HepG2 (cell line): ENCODE results near the gene XPO1. TPM values are rescaled to one million over a fixed set of nuclear protein-coding genes. Genes with fewer than 3 reads are reported as not detected.
A peak's percentile ranks its signal among the peaks of the same experiment; 100 is the strongest.

ENCODE experiments used
- ARHGAP35 ChIP-seq: sonication (generic); formaldehyde crosslinking; IDR thresholded peaks from 2 replicates; pipeline ENCODE4 v1.9.0; 2022; ENCODE audit warnings: mild to moderate bottlenecking, inconsistent platforms, moderate library complexity, missing genetic modification reagents, borderline replicate concordance
- BHLHE40 ChIP-seq: IDR thresholded peaks from 2 replicates; pipeline ENCODE4 v1.6.1; 2011; ENCODE audit warnings: low read length, improper control_type of control experiment
- FOXM1 ChIP-seq: sonication (generic); formaldehyde crosslinking; IDR thresholded peaks from 2 replicates; pipeline ENCODE4 v1.5.0; 2020; ENCODE audit warnings: missing genetic modification reagents
- GLI4 ChIP-seq: sonication (generic); formaldehyde crosslinking; IDR thresholded peaks from 2 replicates; pipeline ENCODE4 v1.5.1; 2020; ENCODE audit warnings: missing genetic modification reagents, mild to moderate bottlenecking, moderate library complexity, borderline replicate concordance
- KDM1A ChIP-seq: IDR thresholded peaks from 2 replicates; pipeline ENCODE4 v1.6.1; 2016; ENCODE audit warnings: missing compliant biosample characterization
- SYNCRIP ChIP-seq: fragments of 200-400 bp; formaldehyde crosslinking; IDR thresholded peaks from 2 replicates; pipeline ENCODE4 v1.6.1; 2018; ENCODE audit warnings: mild to moderate bottlenecking, low read depth, low read length; ENCODE audit not compliant: insufficient read depth
- ZFY ChIP-seq: sonication (generic); formaldehyde crosslinking; IDR thresholded peaks from 2 replicates; pipeline ENCODE4 v1.4.0; 2020; ENCODE audit warnings: missing genetic modification reagents
- ZFYVE20 ChIP-seq: sonication (generic); formaldehyde crosslinking; IDR thresholded peaks from 2 replicates; pipeline ENCODE4 v1.8.0; 2023; ENCODE audit warnings: low read depth, mild to moderate bottlenecking, moderate library complexity, missing genetic modification reagents, borderline replicate concordance
- ZNF589 ChIP-seq: sonication (generic); formaldehyde crosslinking; conservative IDR thresholded peaks from 2 replicates; pipeline ENCODE4 v1.8.0; 2022; ENCODE audit warnings: mild to moderate bottlenecking, moderate library complexity, missing genetic modification reagents
- ZNF691 ChIP-seq: sonication (generic); formaldehyde crosslinking; IDR thresholded peaks from 2 replicates; pipeline ENCODE4 v1.4.0; 2020; ENCODE audit warnings: missing genetic modification reagents, low read depth, mild to moderate bottlenecking, borderline replicate concordance
- ZNF749 ChIP-seq: sonication (generic); formaldehyde crosslinking; IDR thresholded peaks from 2 replicates; pipeline ENCODE4 v1.8.0; 2022; ENCODE audit warnings: mild to moderate bottlenecking, missing genetic modification reagents, moderate library complexity, borderline replicate concordance
- ZNF776 ChIP-seq: sonication (generic); formaldehyde crosslinking; IDR thresholded peaks from 2 replicates; pipeline ENCODE4 v1.4.0; 2020; ENCODE audit warnings: mild to moderate bottlenecking, missing genetic modification reagents
- ZNF780A ChIP-seq: sonication (generic); formaldehyde crosslinking; IDR thresholded peaks from 2 replicates; pipeline ENCODE4 v1.8.0; 2022; ENCODE audit warnings: mild to moderate bottlenecking, missing genetic modification reagents, moderate library complexity
- polyA plus RNA-seq, 8 experiments: library from polyadenylated mRNA; depleted of rRNA in 3 of 8; stranded (reverse) in 7 of 8; unstranded in 1 of 8; fragments of >200 nt; fragmentation: Illumina TruSeq in 4 of 8; extraction: Trizol in 4 of 8; gene quantifications; 2 replicates each; pipeline versions ENCODE4 v1.2.1 to v1.2.3, GENCODE V29; 2011 to 2016; ENCODE audit warnings: low read depth in 4 of 8, missing spikeins in 1 of 8, mixed read lengths in 1 of 8; ENCODE audit not compliant: insufficient read depth in 1 of 8
- total RNA-seq, 5 experiments: library from RNA; depleted of rRNA; stranded (reverse); fragments of >200 nt; fragmentation: Illumina TruSeq; extraction: Trizol; gene quantifications; 2 replicates each; pipeline ENCODE4 v1.2.3, GENCODE V29; 2016; ENCODE audit warnings: low read depth in 1 of 5
- TF ChIP-seq, protein P1 (sequence below): sonication (generic); formaldehyde crosslinking; IDR thresholded peaks from 2 replicates; pipeline ENCODE4 v1.8.0; 2022; ENCODE audit warnings: missing genetic modification reagents, mild to moderate bottlenecking, inconsistent platforms, borderline replicate concordance
- TF ChIP-seq, protein P2 (sequence below): sonication (generic); formaldehyde crosslinking; IDR thresholded peaks from 2 replicates; pipeline ENCODE4 v1.5.0; 2020; ENCODE audit warnings: mild to moderate bottlenecking, low read depth, missing genetic modification reagents, borderline replicate concordance
- TF ChIP-seq, protein P3 (sequence below): sonication (generic); formaldehyde crosslinking; IDR thresholded peaks from 2 replicates; pipeline ENCODE4 v1.4.0; 2020; ENCODE audit warnings: missing genetic modification reagents
- TF ChIP-seq, protein P4 (sequence below): sonication (generic); formaldehyde crosslinking; IDR thresholded peaks from 2 replicates; pipeline ENCODE4 v1.4.0; 2020; ENCODE audit warnings: missing genetic modification reagents, borderline replicate concordance

XPO1 gene
- total and polyA plus RNA-seq, 2 of the 13 experiments (the other 11 are each of a cell fraction or from before 2014, with no cell fraction given), result 67.4 to 212 TPM

- TF ChIP-seq, protein P1, sequence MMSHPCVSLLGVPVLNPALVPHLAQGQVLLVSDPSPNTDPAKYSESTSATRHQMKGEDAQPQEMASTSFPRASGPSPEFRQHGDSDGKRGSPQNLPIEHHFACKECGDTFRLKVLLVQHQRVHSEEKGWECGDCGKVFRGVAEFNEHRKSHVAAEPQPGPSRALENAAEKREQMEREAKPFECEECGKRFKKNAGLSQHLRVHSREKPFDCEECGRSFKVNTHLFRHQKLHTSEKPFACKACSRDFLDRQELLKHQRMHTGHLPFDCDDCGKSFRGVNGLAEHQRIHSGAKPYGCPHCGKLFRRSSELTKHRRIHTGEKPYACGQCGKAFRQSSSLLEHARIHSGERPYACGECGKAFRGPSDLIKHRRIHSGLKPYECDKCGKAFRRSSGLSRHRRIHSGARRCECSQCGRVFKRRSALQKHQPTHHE, result peak; percentile 61; the same call in 1 of the 2 replicates
- no peak for TF ChIP-seq KDM1A (CRISPR knock-in tag)
- TF ChIP-seq ZFY, result peak; percentile 82
- TF ChIP-seq, protein P2, sequence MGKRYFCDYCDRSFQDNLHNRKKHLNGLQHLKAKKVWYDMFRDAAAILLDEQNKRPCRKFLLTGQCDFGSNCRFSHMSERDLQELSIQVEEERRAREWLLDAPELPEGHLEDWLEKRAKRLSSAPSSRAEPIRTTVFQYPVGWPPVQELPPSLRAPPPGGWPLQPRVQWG (CRISPR knock-in tag), result no peak
- TF ChIP-seq ARHGAP35 (CRISPR knock-in tag), result peak; percentile 57; the same call in 1 of the 2 replicates
- no peak for TF ChIP-seq ZNF780A (CRISPR knock-in tag)
- 0 out of 2 replicates have a peak, but pooled peaks have one; percentile 20 for TF ChIP-seq ZFYVE20 (CRISPR knock-in tag)
- TF ChIP-seq, protein P3, sequence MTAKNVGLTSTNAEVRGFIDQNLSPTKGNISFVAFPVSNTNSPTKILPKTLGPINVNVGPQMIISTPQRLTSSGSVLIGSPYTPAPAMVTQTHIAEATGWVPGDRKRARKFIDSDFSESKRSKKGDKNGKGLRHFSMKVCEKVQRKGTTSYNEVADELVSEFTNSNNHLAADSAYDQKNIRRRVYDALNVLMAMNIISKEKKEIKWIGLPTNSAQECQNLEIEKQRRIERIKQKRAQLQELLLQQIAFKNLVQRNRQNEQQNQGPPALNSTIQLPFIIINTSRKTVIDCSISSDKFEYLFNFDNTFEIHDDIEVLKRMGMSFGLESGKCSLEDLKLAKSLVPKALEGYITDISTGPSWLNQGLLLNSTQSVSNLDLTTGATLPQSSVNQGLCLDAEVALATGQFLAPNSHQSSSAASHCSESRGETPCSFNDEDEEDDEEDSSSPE (CRISPR knock-in tag), result peak; percentile 75
- TF ChIP-seq ZNF691 (CRISPR knock-in tag), result peak; percentile 9; the same call in 1 of the 2 replicates
- TF ChIP-seq, protein P4, sequence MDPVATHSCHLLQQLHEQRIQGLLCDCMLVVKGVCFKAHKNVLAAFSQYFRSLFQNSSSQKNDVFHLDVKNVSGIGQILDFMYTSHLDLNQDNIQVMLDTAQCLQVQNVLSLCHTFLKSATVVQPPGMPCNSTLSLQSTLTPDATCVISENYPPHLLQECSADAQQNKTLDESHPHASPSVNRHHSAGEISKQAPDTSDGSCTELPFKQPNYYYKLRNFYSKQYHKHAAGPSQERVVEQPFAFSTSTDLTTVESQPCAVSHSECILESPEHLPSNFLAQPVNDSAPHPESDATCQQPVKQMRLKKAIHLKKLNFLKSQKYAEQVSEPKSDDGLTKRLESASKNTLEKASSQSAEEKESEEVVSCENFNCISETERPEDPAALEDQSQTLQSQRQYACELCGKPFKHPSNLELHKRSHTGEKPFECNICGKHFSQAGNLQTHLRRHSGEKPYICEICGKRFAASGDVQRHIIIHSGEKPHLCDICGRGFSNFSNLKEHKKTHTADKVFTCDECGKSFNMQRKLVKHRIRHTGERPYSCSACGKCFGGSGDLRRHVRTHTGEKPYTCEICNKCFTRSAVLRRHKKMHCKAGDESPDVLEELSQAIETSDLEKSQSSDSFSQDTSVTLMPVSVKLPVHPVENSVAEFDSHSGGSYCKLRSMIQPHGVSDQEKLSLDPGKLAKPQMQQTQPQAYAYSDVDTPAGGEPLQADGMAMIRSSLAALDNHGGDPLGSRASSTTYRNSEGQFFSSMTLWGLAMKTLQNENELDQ (CRISPR knock-in tag), result no peak
- TF ChIP-seq GLI4 (CRISPR knock-in tag), result peak; percentile 92; the same call in 1 of the 2 replicates
- peak; percentile 61 for TF ChIP-seq ZNF589 (CRISPR knock-in tag)
- no peak for TF ChIP-seq SYNCRIP
- no peak for TF ChIP-seq FOXM1 (CRISPR knock-in tag)
- TF ChIP-seq ZNF776 (CRISPR knock-in tag), result peak; percentile 57; the same call in 1 of the 2 replicates
- TF ChIP-seq BHLHE40, result peak; percentile 75
- peak; percentile 30; the same call in 1 of the 2 replicates for TF ChIP-seq ZNF749
Measured at GRCh38 chr2:61470965-61471904, 66.9 kb downstream of the XPO1 start, which contains the start of gene USP34 (continued).
